Measurements from ENCODE around the gene COL25A1. TPM values are rescaled to one million over a fixed set of nuclear protein-coding genes. Genes with fewer than 3 reads are reported as not detected.

The COL25A1 gene
- total RNA-seq, 2 donors from 2014 or later: 0.26 to 0.99 TPM

GRCh38 chr4:109131559-109131958 is 170.9 kb downstream of the COL25A1 start:
- Histone ChIP-seq H3K4me1 (no peaks in the 10 kb centered on the region), H3K36me3 (replicated peaks in 1 of 2; ENCODE audit: insufficient read depth in 1 of 2, low read depth in 2 of 2) (no peaks in the 10 kb centered on the region), H3K4me3 (no peak overlapping the region), H3K9me3 (no peaks in the 10 kb centered on the region), H3K27me3 (no peaks in the 10 kb centered on the region), H3K27ac (no peak overlapping the region)
- intact Hi-C loops (cut with DNase I): no loop called here
- TF ChIP-seq POLR2A (IDR thresholded peaks at IDR 0.05) (no peak), CTCF (IDR thresholded peaks at IDR 0.05) (no peak)
- ATAC-seq (no peak), DNase-seq (no peak)
- WGBS, 2 donors: 53 to 69% methylated on average over 5 to 6 of the region's 6 CpGs

- no peak overlapping the region for H3K4me3 ChIP-seq
- 69 to 72% methylated on average over 2 of the region's 2 CpGs for WGBS, 2 donors
- no peak for DNase-seq
- no peak overlapping the region for H3K27ac ChIP-seq
- H3K4me1 ChIP-seq: no peaks in the 10 kb centered on the region
- ATAC-seq: no peak
- H3K9me3 ChIP-seq: no peaks in the 10 kb centered on the region
- intact Hi-C loops (cut with DNase I): no loop called here
- no peak for TF ChIP-seq POLR2A (IDR thresholded peaks at IDR 0.05)
- no peak for TF ChIP-seq CTCF (IDR thresholded peaks at IDR 0.05)
- no peaks in the 10 kb centered on the region for H3K36me3 ChIP-seq (replicated peaks in 1 of 2; ENCODE audit: insufficient read depth in 1 of 2, low read depth in 2 of 2)
- H3K27me3 ChIP-seq: no peaks in the 10 kb centered on the region
These were observed 173.9 kb downstream of the COL25A1 start for GRCh38 chr4:109128589-109128988.

- Histone ChIP-seq H3K4me1 (no peaks in the 10 kb centered on the region), H3K36me3 (replicated peaks in 1 of 2; ENCODE audit: insufficient read depth in 1 of 2, low read depth in 2 of 2) (no peaks in the 10 kb centered on the region), H3K9me3 (no peaks in the 10 kb centered on the region), H3K27me3 (no peaks in the 10 kb centered on the region), H3K27ac (no peak overlapping the region), H3K4me3 (no peak overlapping the region)
- WGBS, 2 donors: 56 to 63% methylated on average over 2 of the region's 2 CpGs
- intact Hi-C loops (cut with DNase I): no loop called here
- DNase-seq: no peak
- no peak for TF ChIP-seq CTCF (IDR thresholded peaks at IDR 0.05)
- no peak for TF ChIP-seq POLR2A (IDR thresholded peaks at IDR 0.05)
- ATAC-seq: no peak
These were observed 174.6 kb downstream of the COL25A1 start for GRCh38 chr4:109127866-109128265.

GRCh38 chr4:109126856-109127255 is 175.6 kb downstream of the COL25A1 start:
- H3K27me3 ChIP-seq: no peaks in the 10 kb centered on the region
- ATAC-seq: no peak
- H3K9me3 ChIP-seq: no peaks in the 10 kb centered on the region
- TF ChIP-seq CTCF (IDR thresholded peaks at IDR 0.05): no peak
- TF ChIP-seq POLR2A (IDR thresholded peaks at IDR 0.05): no peak
- intact Hi-C loops (cut with DNase I): no loop called here
- 67 to 68% methylated on average over 2 of the region's 2 CpGs for WGBS, 2 donors
- no peak overlapping the region for H3K27ac ChIP-seq
- no peak for DNase-seq
- H3K4me3 ChIP-seq: no peak overlapping the region
- no peaks in the 10 kb centered on the region for H3K36me3 ChIP-seq (replicated peaks in 1 of 2; ENCODE audit: insufficient read depth in 1 of 2, low read depth in 2 of 2)
- H3K4me1 ChIP-seq: no peaks in the 10 kb centered on the region

DNA sequence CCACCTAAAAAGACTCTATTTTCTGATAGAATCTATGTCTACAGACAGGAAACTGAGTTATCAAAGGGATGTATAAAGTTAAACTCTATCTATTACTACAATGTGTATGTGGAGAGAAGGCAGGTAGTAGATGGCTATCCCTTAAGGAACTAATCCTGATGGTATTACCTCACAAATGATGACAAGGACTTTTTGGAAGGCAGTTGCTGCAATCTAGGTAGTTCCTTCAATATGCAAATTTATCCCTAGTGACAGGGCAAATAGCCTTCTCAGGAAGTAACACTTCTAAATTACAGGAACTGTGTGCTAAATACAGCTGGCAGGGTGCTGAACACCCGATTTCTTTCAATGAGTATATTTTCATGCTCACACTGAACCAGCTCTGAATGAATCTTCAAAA is 177.4 kb downstream of the COL25A1 start:
- Histone ChIP-seq H3K27me3 (no peaks in the 10 kb centered on the region), H3K4me3 (no peak overlapping the region), H3K36me3 (replicated peaks in 1 of 2; ENCODE audit: insufficient read depth in 1 of 2, low read depth in 2 of 2) (no peaks in the 10 kb centered on the region), H3K27ac (no peak overlapping the region), H3K9me3 (no peaks in the 10 kb centered on the region), H3K4me1 (no peaks in the 10 kb centered on the region)
- intact Hi-C loops (cut with DNase I): no loop called here
- DNase-seq (no peak), ATAC-seq (no peak)
- 29 to 35% methylated on average over 1 of the region's 1 CpG for WGBS, 2 donors
- TF ChIP-seq POLR2A (IDR thresholded peaks at IDR 0.05): no peak
